ENCODE measurements around the gene WDR72. TPM values are rescaled to one million over a fixed set of nuclear protein-coding genes. Genes with fewer than 3 reads are reported as not detected.
"Not testable (repeated sequence)": the region's sequence is repeated elsewhere in the genome, so short reads cannot be mapped to it uniquely, and the experiment has no call there.

The WDR72 gene
- total and polyA plus RNA-seq, 3 donors from 2014 or later, result 1.9 to 2.4 (median 2.1) TPM

GRCh38 chr15:53549697-53550305, 209.7 kb downstream of the WDR72 start:
- intact Hi-C loops (cut with DNase I; ENCODE audit: low total_unique reads), result no loop called here

GRCh38 chr15:53548236-53548635, 211.2 kb downstream of the WDR72 start:
- no peaks in the 10 kb centered on the region for H3K36me3 ChIP-seq (ENCODE audit: low read depth, missing control alignments)
- no peaks in the 10 kb centered on the region for H3K4me1 ChIP-seq
- H3K27me3 ChIP-seq, result no peaks in the 10 kb centered on the region
- H3K9me3 ChIP-seq, result no peaks in the 10 kb centered on the region
- intact Hi-C loops (cut with DNase I; ENCODE audit: low total_unique reads), result no loop called here
- DNase-seq, result no peak
- H3K27ac ChIP-seq, result no peak overlapping the region
- H3K4me3 ChIP-seq, result no peak overlapping the region
- 80 to 90% methylated on average over 4 of the region's 4 CpGs for WGBS, 2 donors
- TF ChIP-seq CTCF (IDR thresholded peaks at IDR 0.05), result no peak
- TF ChIP-seq POLR2A (IDR thresholded peaks at IDR 0.05), result no peak

More at GRCh38 chr15:53549697-53550305, 209.7 kb downstream of the WDR72 start:
- Histone ChIP-seq H3K36me3 (ENCODE audit: low read depth, missing control alignments) (no peaks in the 10 kb centered on the region), H3K27me3 (no peaks in the 10 kb centered on the region), H3K27ac (no peak overlapping the region), H3K4me3 (no peak overlapping the region), H3K9me3 (no peaks in the 10 kb centered on the region), H3K4me1 (no peaks in the 10 kb centered on the region)
- 82 to 85% methylated on average over 3 of the region's 3 CpGs for WGBS, 2 donors
- TF ChIP-seq POLR2A (IDR thresholded peaks at IDR 0.05), result no peak
- TF ChIP-seq CTCF (IDR thresholded peaks at IDR 0.05), result no peak
- no peak for DNase-seq

- H3K4me1 ChIP-seq; DNase-seq; intact Hi-C loops (cut with DNase I; ENCODE audit: low total_unique reads); H3K27me3 ChIP-seq; H3K27ac ChIP-seq; H3K36me3 ChIP-seq (ENCODE audit: low read depth, missing control alignments); H3K4me3 ChIP-seq; H3K9me3 ChIP-seq: not testable (repeated sequence)
- WGBS, 2 donors, result 90 to 91% methylated on average over 28 to 34 of the region's 34 CpGs
These were observed 218.7 kb downstream of the WDR72 start for GRCh38 chr15:53540626-53541300.

GRCh38 chr15:53539878-53540277, 219.6 kb downstream of the WDR72 start:
- Histone ChIP-seq H3K27ac (no peak overlapping the region), H3K4me3 (no peak overlapping the region), H3K27me3 (no peaks in the 10 kb centered on the region), H3K36me3 (ENCODE audit: low read depth, missing control alignments) (no peaks in the 10 kb centered on the region), H3K4me1 (no peaks in the 10 kb centered on the region), H3K9me3 (no peaks in the 10 kb centered on the region)
- no peak for DNase-seq
- WGBS, 2 donors, result 77 to 79% methylated on average over 3 of the region's 3 CpGs
- TF ChIP-seq POLR2A (IDR thresholded peaks at IDR 0.05) (no peak), CTCF (IDR thresholded peaks at IDR 0.05) (no peak)
- intact Hi-C loops (cut with DNase I; ENCODE audit: low total_unique reads), result no loop called here

GRCh38 chr15:53536479-53537120, 222.9 kb downstream of the WDR72 start:
- WGBS, 2 donors, result 84 to 86% methylated on average over 6 of the region's 6 CpGs
- Histone ChIP-seq H3K27ac (no peak overlapping the region), H3K27me3 (no peaks in the 10 kb centered on the region), H3K36me3 (ENCODE audit: low read depth, missing control alignments) (no peaks in the 10 kb centered on the region), H3K9me3 (no peaks in the 10 kb centered on the region), H3K4me1 (no peaks in the 10 kb centered on the region), H3K4me3 (no peak overlapping the region)
- intact Hi-C loops (cut with DNase I; ENCODE audit: low total_unique reads), result no loop called here
- no peak for TF ChIP-seq CTCF (IDR thresholded peaks at IDR 0.05)
- TF ChIP-seq POLR2A (IDR thresholded peaks at IDR 0.05), result no peak
- no peak for DNase-seq

Data from testis (tissue), 3 donors.